GM18858 (cell line): ENCODE data around the gene RHBDD1.
"Not testable (repeated sequence)": the region's sequence is repeated elsewhere in the genome, so short reads cannot be mapped to it uniquely, and the experiment has no call there.

Source experiments
- ATAC-seq: cut with Tn5 transposase; IDR thresholded peaks from one replicate; pipeline ENCODE4 v1.9.1; 2021; ENCODE audit not compliant: unreplicated experiment

RHBDD1 gene

GRCh38 chr2:226839951-226840350, 4.1 kb downstream of the RHBDD1 start:
- no peak for ATAC-seq

GRCh38 chr2:226843001-226843400, 7.1 kb downstream of the RHBDD1 start:
- ATAC-seq = not testable (repeated sequence)

- ATAC-seq = peak; percentile 42
Measured at GRCh38 chr2:226845386-226846116, 9.7 kb downstream of the RHBDD1 start.

GRCh38 chr2:226847090-226847489, 11.2 kb downstream of the RHBDD1 start:
- no peak for ATAC-seq

- ATAC-seq = no peak
Measured at GRCh38 chr2:226847511-226847910, 11.7 kb downstream of the RHBDD1 start.

- ATAC-seq = no peak
Measured at GRCh38 chr2:226849349-226849748, 13.5 kb downstream of the RHBDD1 start.

- no peak for ATAC-seq
Measured at GRCh38 chr2:226850024-226850423, 14.2 kb downstream of the RHBDD1 start.

- ATAC-seq = no peak
Measured at GRCh38 chr2:226855787-226856186, 19.9 kb downstream of the RHBDD1 start.

GRCh38 chr2:226860087-226860486, 24.2 kb downstream of the RHBDD1 start:
- ATAC-seq = no peak

GRCh38 chr2:226862623-226863022, 26.8 kb downstream of the RHBDD1 start:
- peak; percentile 91 for ATAC-seq

- no peak for ATAC-seq
Measured at GRCh38 chr2:226865273-226865672, 29.4 kb downstream of the RHBDD1 start.

GRCh38 chr2:226865710-226866109, 29.9 kb downstream of the RHBDD1 start:
- no peak for ATAC-seq

GRCh38 chr2:226868331-226869162, 32.7 kb downstream of the RHBDD1 start:
- ATAC-seq = no peak

- no peak for ATAC-seq
Measured at GRCh38 chr2:226869371-226869770, 33.5 kb downstream of the RHBDD1 start.

- peak; percentile 56 for ATAC-seq
Measured at GRCh38 chr2:226873051-226873620, 37.3 kb downstream of the RHBDD1 start.

- ATAC-seq = no peak
Measured at GRCh38 chr2:226873826-226874225, 38.0 kb downstream of the RHBDD1 start.

GRCh38 chr2:226874749-226875148, 38.9 kb downstream of the RHBDD1 start:
- ATAC-seq = no peak

GRCh38 chr2:226875438-226876225, 39.8 kb downstream of the RHBDD1 start:
- ATAC-seq = peak; percentile 60

GRCh38 chr2:226877491-226877890, 41.6 kb downstream of the RHBDD1 start:
- ATAC-seq = no peak

- ATAC-seq = no peak
Measured at GRCh38 chr2:226881287-226881686, 45.4 kb downstream of the RHBDD1 start.

- no peak for ATAC-seq
Measured at GRCh38 chr2:226882606-226883005, 46.8 kb downstream of the RHBDD1 start.
